Sigmoid colon (tissue), 7 donors: ENCODE measurements around the gene PIP4K2A. TPM values are rescaled to one million over a fixed set of nuclear protein-coding genes. Genes with fewer than 3 reads are reported as not detected.
A peak's percentile ranks its signal among the peaks of the same experiment; 100 is the strongest.

ENCODE experiments used
- DNase-seq: peaks from one replicate; pipeline ENCODE4 v3.0.0-alpha.2; 2019
- H3K27ac ChIP-seq, 4 donors: fragments of 200-600 bp; sonication (generic); one replicate each; pipeline ENCODE4 v1.5.1; 2016 to 2019; ENCODE audit warnings: mild to moderate bottlenecking in 1 of 4
- H3K27me3 ChIP-seq, 3 donors: fragments of 200-600 bp; sonication (generic); one replicate each; pipeline ENCODE4 v1.5.1; 2019; ENCODE audit warnings: mild to moderate bottlenecking in 1 of 3
- H3K36me3 ChIP-seq, 4 donors: fragments of 200-600 bp; sonication (generic); one replicate each; pipeline ENCODE4 v1.5.1; 2016 to 2019
- H3K4me1 ChIP-seq, 4 donors: fragments of 200-600 bp; sonication (generic); one replicate each; pipeline ENCODE4 v1.5.1; 2017 to 2019
- H3K4me3 ChIP-seq, 4 donors: fragments of 200-600 bp; sonication (generic); one replicate each; pipeline ENCODE4 v1.5.1; 2017 to 2019; ENCODE audit warnings: mild to moderate bottlenecking in 2 of 4, moderate library complexity in 1 of 4
- H3K9me3 ChIP-seq, 4 donors: fragments of 200-600 bp in 3 of 4; sonication (generic) in 3 of 4; one replicate each; pipeline versions ENCODE4 v1.5.1 to v1.6.1; 2013 to 2019
- CTCF ChIP-seq, 4 experiments: fragments of 450-650 bp in 3 of 4; fragments of 200-600 bp in 1 of 4; IDR thresholded peaks; one replicate each; pipeline ENCODE4 v1.5.1; 2016 to 2019; ENCODE audit warnings: antibody characterized with exemption in 4 of 4, mild to moderate bottlenecking in 3 of 4, moderate library complexity in 2 of 4
- EP300 ChIP-seq, 4 donors: sonication (generic); formaldehyde crosslinking; IDR thresholded peaks; one replicate each; pipeline ENCODE4 v1.6.1; 2017; ENCODE audit warnings: antibody characterized with exemption in 4 of 4
- POLR2A ChIP-seq, 2 donors: fragments of 450-650 bp; IDR thresholded peaks; one replicate each; pipeline ENCODE4 v1.6.1; 2016; ENCODE audit warnings: antibody characterized with exemption in 2 of 2, mild to moderate bottlenecking in 2 of 2, moderate library complexity in 2 of 2
- POLR2AphosphoS5 ChIP-seq, 4 donors: sonication (generic); formaldehyde crosslinking; IDR thresholded peaks; one replicate each; pipeline ENCODE4 v1.6.1; 2017; ENCODE audit warnings: antibody characterized with exemption in 4 of 4
- WGBS, 2 donors: extraction: QIAGEN DNeasy Blood & Tissue Kit; methylation state at CpG; one replicate each; pipeline ENCODE4 v1.1.7; 2013; 5-methylcytosine and 5-hydroxymethylcytosine counted together
- intact Hi-C: fragments of 100-400 bp; cut with DNase I; formaldehyde crosslinking; loops from one replicate; pipeline ENCODE4 v1.15.1; 2023
- polyA plus RNA-seq, 3 donors: library from polyadenylated mRNA; stranded (reverse); fragments of 200-250 nt; gene quantifications; one replicate each; pipeline ENCODE4 v1.2.3, GENCODE V29; 2013
- total RNA-seq, 4 donors: library from RNA; depleted of rRNA; stranded (reverse); fragments of >200 nt; gene quantifications; one replicate each; pipeline ENCODE4 v1.1.0, GENCODE V29; 2016
- donor health status: healthy with polysubstance abuse.
- donor health status: Bipolar disorder and iron deficiency.
- donor health status: healthy.

PIP4K2A gene
- total and polyA plus RNA-seq, 7 donors, result 7.2 to 23.2 (median 17.8) TPM

- no peaks in the 10 kb centered on the region for H3K9me3 ChIP-seq
- H3K27ac ChIP-seq, result no peak overlapping the region
- WGBS, 2 donors, result 87 to 89% methylated on average over 5 of the region's 5 CpGs
- H3K36me3 ChIP-seq, result no peaks in the 10 kb centered on the region
- peaks cover 0 to 19% (median 9%) of the 10 kb centered on the region in 4 donors for H3K4me1 ChIP-seq
- H3K27me3 ChIP-seq, result no peaks in the 10 kb centered on the region
- TF ChIP-seq POLR2A (IDR thresholded peaks at IDR 0.05) (no peak), CTCF (IDR thresholded peaks at IDR 0.05) (no peak), EP300 (IDR thresholded peaks at IDR 0.05) (no peak), POLR2AphosphoS5 (IDR thresholded peaks at IDR 0.05) (peak in 1 of 4 donors; percentile 18)
- intact Hi-C loops, result no loop called here
- DNase-seq, result no peak
- no peak overlapping the region for H3K4me3 ChIP-seq
Observed at GRCh38 chr10:22670788-22671187, 43.6 kb downstream of the PIP4K2A start.

- Histone ChIP-seq H3K9me3 (no peaks in the 10 kb centered on the region), H3K27ac (no peak overlapping the region), H3K4me3 (no peak overlapping the region), H3K4me1 (peaks cover 0 to 19% (median 9%) of the 10 kb centered on the region in 4 donors), H3K27me3 (no peaks in the 10 kb centered on the region), H3K36me3 (no peaks in the 10 kb centered on the region)
- no peak for DNase-seq
- intact Hi-C loops, result no loop called here
- whole genome bisulfite sequencing, 2 donors, result 45 to 67% methylated on average over 13 of the region's 13 CpGs
- TF ChIP-seq POLR2AphosphoS5 (IDR thresholded peaks at IDR 0.05), result no peak
- no peak for TF ChIP-seq EP300 (IDR thresholded peaks at IDR 0.05)
- no peak for TF ChIP-seq POLR2A (IDR thresholded peaks at IDR 0.05)
- no peak for TF ChIP-seq CTCF (IDR thresholded peaks at IDR 0.05)
Observed at GRCh38 chr10:22669163-22669711, 45.1 kb downstream of the PIP4K2A start.

- Histone ChIP-seq H3K4me3 (no peak overlapping the region), H3K27ac (no peak overlapping the region), H3K36me3 (no peaks in the 10 kb centered on the region), H3K4me1 (peaks cover 0 to 19% (median 9%) of the 10 kb centered on the region in 4 donors), H3K9me3 (no peaks in the 10 kb centered on the region), H3K27me3 (no peaks in the 10 kb centered on the region)
- no peak for DNase-seq
- intact Hi-C loops, result no loop called here
- TF ChIP-seq EP300 (IDR thresholded peaks at IDR 0.05) (no peak), POLR2A (IDR thresholded peaks at IDR 0.05) (no peak), POLR2AphosphoS5 (IDR thresholded peaks at IDR 0.05) (no peak), CTCF (IDR thresholded peaks at IDR 0.05) (no peak)
- 51 to 77% methylated on average over 2 of the region's 2 CpGs for WGBS, 2 donors
Observed at GRCh38 chr10:22667093-22667480, 47.3 kb downstream of the PIP4K2A start.

- Histone ChIP-seq H3K9me3 (no peaks in the 10 kb centered on the region), H3K27me3 (no peaks in the 10 kb centered on the region), H3K27ac (no peak overlapping the region), H3K4me1 (peaks cover 0 to 19% (median 9%) of the 10 kb centered on the region in 4 donors), H3K36me3 (no peaks in the 10 kb centered on the region), H3K4me3 (no peak overlapping the region)
- intact Hi-C loops, result no loop called here
- no peak for TF ChIP-seq EP300 (IDR thresholded peaks at IDR 0.05)
- TF ChIP-seq POLR2A (IDR thresholded peaks at IDR 0.05), result no peak
- TF ChIP-seq CTCF (IDR thresholded peaks at IDR 0.05), result no peak
- TF ChIP-seq POLR2AphosphoS5 (IDR thresholded peaks at IDR 0.05), result no peak
- DNase-seq, result no peak
- 7 to 16% methylated on average over 9 of the region's 9 CpGs for WGBS, 2 donors
Observed at GRCh38 chr10:22666287-22667092, 47.9 kb downstream of the PIP4K2A start.
